ENCODE results near the gene OR8K3.

Gene OR8K3

DNA sequence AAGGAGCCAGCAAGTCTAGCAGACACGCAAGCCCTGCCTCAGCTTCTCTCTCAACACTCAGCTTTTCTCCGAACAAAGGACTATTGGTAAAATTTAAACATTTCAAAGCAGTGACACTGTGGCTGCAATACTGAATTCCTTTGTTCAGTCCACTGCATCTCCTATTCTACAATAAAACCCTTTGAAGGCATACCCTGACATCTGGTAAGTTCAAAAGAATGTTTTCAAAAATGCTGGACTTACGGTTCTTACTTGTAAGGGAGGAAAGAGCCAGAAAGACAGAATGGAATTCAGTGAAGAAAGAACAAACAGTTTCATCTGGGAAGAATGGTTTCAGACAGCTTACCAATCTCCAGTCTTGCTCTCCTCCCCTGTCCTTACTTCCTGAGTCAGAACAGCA is 18.2 kb downstream of the OR8K3 start:
- TF ChIP-seq ZFX (IDR thresholded peaks at IDR 0.05; ENCODE audit: borderline replicate concordance): no peak
- TF ChIP-seq, protein P1, sequence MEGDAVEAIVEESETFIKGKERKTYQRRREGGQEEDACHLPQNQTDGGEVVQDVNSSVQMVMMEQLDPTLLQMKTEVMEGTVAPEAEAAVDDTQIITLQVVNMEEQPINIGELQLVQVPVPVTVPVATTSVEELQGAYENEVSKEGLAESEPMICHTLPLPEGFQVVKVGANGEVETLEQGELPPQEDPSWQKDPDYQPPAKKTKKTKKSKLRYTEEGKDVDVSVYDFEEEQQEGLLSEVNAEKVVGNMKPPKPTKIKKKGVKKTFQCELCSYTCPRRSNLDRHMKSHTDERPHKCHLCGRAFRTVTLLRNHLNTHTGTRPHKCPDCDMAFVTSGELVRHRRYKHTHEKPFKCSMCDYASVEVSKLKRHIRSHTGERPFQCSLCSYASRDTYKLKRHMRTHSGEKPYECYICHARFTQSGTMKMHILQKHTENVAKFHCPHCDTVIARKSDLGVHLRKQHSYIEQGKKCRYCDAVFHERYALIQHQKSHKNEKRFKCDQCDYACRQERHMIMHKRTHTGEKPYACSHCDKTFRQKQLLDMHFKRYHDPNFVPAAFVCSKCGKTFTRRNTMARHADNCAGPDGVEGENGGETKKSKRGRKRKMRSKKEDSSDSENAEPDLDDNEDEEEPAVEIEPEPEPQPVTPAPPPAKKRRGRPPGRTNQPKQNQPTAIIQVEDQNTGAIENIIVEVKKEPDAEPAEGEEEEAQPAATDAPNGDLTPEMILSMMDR (IDR thresholded peaks at IDR 0.05): no peak
- H3K27ac ChIP-seq: no peak overlapping the region

DNA sequence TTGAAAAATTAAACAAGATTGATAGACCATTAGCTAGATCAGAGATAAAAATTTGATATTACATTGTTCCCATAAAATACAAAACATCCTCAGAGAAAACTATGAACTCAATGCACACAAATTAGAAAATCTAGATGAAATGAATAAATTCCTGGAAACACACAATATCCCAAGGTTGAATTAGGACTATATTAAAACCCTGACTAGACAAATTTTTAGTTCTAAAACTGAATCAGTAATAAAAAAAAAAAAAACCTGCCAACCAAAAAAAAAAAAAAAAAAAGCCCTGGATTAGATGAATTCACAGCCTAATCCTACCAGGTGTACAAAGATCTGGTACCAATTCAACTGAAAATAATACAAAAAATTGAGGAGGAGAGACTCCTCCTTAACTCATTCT is 25.3 kb downstream of the OR8K3 start:
- H3K27ac ChIP-seq: no peak overlapping the region
- TF ChIP-seq, protein P1 (IDR thresholded peaks at IDR 0.05): no peak
- TF ChIP-seq ZFX (IDR thresholded peaks at IDR 0.05; ENCODE audit: borderline replicate concordance): no peak

DNA sequence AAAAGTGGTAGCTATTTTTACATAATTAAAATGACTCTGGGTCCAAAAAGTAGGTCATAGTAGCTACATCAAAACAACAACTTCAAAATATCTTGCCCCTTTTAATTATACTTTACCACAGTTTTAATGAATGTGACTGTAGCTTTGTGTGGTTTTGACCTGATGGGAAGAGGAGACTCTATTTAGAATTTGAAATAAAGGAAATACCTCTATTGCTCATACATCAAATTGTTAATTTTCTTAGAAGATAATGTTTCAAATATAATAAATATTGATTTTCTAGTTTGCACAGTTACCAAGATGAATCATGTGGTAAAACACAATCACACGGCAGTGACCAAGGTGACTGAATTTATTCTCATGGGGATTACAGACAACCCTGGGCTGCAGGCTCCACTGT is 30.8 kb downstream of the OR8K3 start, which contains the start of gene OR8K1:
Gene OR8K1, plus strand, starts transcription at position 301 of the 400 bp plus-strand sequence. Its CDS starts 0 bp downstream, at position 301.
- TF ChIP-seq ZFX (IDR thresholded peaks at IDR 0.05; ENCODE audit: borderline replicate concordance): no peak
- H3K27ac ChIP-seq: no peak within 1 kb of the TSS

DNA sequence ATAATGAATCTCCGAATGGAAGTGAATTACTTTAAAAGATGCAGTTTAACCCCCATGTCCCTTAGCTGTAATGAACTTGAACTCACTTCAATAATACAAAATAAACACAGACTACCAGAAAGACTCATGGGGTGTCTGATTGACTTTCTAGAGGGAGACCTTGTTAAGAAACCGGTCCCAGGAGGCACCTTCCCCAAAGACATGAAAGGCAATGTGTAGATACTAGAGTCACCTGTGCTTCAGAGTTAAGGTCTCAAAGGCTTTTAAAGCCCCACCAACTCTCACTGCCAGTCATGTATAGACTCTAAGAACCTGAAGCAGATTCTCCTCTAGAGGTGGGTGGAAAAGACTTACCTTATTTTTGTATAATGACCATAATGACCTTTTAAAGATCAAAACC is 39.0 kb downstream of the OR8K3 start, which contains the start of gene OR8J1:
Gene OR8J1, plus strand, starts transcription at position 301 of the 400 bp plus-strand sequence. CDS start 5,956 bp downstream, outside the sequence.
- no peak within 1 kb of the TSS for H3K27ac ChIP-seq
- TF ChIP-seq ZFX (IDR thresholded peaks at IDR 0.05; ENCODE audit: borderline replicate concordance): no peak
- TF ChIP-seq, protein P1 (IDR thresholded peaks at IDR 0.05): no peak

All from 22Rv1 (cell line).